ENCODE measurements around the gene C19orf85.

C19orf85 gene

DNA sequence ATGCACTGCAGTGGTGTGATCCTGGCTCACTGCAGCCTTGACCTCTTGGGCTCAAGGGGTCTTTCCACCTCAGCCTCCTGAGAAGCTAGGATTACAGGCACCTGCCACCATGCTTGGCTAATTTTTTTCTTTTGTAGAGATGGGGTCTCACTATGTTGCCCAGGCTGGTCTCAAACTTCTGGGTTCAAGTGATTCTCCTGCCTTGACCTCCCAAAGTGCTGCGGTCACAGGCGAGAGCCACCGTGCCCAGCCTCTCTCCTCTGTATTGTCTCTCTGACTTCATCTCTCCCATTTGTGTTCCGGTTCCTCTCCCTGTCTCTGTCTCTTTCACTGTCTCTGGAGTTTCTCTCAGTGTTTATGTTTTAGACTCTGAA lies 1.7 kb upstream of the C19orf85 start:
- TF ChIP-seq SPI1 (IDR thresholded peaks at IDR 0.05; ENCODE audit: borderline replicate concordance, low read depth) (no peak), POLR2AphosphoS5 (IDR thresholded peaks at IDR 0.05; ENCODE audit: low read depth) (no peak), GABPA (IDR thresholded peaks at IDR 0.05; ENCODE audit: low read depth) (no peak)
- TF ChIP-seq, protein P1, sequence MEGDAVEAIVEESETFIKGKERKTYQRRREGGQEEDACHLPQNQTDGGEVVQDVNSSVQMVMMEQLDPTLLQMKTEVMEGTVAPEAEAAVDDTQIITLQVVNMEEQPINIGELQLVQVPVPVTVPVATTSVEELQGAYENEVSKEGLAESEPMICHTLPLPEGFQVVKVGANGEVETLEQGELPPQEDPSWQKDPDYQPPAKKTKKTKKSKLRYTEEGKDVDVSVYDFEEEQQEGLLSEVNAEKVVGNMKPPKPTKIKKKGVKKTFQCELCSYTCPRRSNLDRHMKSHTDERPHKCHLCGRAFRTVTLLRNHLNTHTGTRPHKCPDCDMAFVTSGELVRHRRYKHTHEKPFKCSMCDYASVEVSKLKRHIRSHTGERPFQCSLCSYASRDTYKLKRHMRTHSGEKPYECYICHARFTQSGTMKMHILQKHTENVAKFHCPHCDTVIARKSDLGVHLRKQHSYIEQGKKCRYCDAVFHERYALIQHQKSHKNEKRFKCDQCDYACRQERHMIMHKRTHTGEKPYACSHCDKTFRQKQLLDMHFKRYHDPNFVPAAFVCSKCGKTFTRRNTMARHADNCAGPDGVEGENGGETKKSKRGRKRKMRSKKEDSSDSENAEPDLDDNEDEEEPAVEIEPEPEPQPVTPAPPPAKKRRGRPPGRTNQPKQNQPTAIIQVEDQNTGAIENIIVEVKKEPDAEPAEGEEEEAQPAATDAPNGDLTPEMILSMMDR (IDR thresholded peaks at IDR 0.05; ENCODE audit: insufficient read depth, low read length) = no peak
- Histone ChIP-seq H3K4me3 (replicated peaks; ENCODE audit: insufficient read depth, low read length) (no peak overlapping the region), H3K27ac (replicated peaks) (no peak overlapping the region), H3K27me3 (ENCODE audit: insufficient read depth, poor library complexity, severe bottlenecking) (no peaks in the 10 kb centered on the region)
- DNase-seq (ENCODE audit: low read depth in 1 of 2, low spot score in 1 of 2) = no peak

DNA sequence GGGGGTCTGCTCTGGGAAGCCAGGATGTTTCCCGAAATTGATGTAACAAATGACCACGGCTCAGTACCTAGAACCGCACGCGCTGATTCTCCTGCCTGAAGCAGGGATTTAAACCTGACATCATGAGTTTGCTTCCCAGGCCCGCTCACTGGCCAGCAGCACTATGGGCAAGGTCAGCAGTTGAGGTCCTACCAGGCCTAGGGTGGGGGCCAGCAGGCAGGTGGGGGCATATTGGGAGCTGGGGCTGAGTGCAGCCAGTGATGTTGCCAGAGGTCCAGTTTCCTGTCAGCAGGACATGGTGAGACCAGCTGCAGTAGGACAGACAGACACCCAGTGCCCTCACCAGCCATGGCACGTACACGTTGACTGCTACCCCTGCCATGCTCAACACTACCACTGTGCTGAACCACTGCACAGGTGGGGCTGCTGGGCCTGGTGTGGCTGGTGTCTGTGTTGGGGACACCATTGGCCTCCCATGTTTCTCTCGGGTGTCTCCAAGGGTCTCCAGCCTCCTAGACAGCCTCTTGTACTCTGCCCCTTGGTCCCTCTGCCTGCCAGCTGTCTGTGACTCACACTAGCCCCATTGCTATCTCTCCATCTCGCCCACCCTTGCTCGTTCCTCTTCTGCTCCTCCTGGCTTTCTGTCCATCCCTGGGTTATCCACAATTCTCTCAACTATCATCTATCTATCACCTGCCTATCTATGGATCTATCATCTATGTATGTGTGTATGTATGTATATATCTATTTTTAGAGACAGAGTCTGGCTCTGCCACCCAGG lies 1.1 kb upstream of the C19orf85 start:
- H3K4me3 ChIP-seq (replicated peaks; ENCODE audit: insufficient read depth, low read length) = no peak overlapping the region
- no peak for DNase-seq (ENCODE audit: low read depth in 1 of 2, low spot score in 1 of 2)
- H3K27me3 ChIP-seq (ENCODE audit: insufficient read depth, poor library complexity, severe bottlenecking) = no peaks in the 10 kb centered on the region
- no peak overlapping the region for H3K27ac ChIP-seq (replicated peaks)
- TF ChIP-seq, protein P1 (IDR thresholded peaks at IDR 0.05; ENCODE audit: insufficient read depth, low read length) = no peak
- no peak for TF ChIP-seq POLR2AphosphoS5 (IDR thresholded peaks at IDR 0.05; ENCODE audit: low read depth)
- TF ChIP-seq, protein P2, sequence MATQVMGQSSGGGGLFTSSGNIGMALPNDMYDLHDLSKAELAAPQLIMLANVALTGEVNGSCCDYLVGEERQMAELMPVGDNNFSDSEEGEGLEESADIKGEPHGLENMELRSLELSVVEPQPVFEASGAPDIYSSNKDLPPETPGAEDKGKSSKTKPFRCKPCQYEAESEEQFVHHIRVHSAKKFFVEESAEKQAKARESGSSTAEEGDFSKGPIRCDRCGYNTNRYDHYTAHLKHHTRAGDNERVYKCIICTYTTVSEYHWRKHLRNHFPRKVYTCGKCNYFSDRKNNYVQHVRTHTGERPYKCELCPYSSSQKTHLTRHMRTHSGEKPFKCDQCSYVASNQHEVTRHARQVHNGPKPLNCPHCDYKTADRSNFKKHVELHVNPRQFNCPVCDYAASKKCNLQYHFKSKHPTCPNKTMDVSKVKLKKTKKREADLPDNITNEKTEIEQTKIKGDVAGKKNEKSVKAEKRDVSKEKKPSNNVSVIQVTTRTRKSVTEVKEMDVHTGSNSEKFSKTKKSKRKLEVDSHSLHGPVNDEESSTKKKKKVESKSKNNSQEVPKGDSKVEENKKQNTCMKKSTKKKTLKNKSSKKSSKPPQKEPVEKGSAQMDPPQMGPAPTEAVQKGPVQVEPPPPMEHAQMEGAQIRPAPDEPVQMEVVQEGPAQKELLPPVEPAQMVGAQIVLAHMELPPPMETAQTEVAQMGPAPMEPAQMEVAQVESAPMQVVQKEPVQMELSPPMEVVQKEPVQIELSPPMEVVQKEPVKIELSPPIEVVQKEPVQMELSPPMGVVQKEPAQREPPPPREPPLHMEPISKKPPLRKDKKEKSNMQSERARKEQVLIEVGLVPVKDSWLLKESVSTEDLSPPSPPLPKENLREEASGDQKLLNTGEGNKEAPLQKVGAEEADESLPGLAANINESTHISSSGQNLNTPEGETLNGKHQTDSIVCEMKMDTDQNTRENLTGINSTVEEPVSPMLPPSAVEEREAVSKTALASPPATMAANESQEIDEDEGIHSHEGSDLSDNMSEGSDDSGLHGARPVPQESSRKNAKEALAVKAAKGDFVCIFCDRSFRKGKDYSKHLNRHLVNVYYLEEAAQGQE (IDR thresholded peaks at IDR 0.05; ENCODE audit: insufficient replicate concordance, low read depth) = no peak

DNA sequence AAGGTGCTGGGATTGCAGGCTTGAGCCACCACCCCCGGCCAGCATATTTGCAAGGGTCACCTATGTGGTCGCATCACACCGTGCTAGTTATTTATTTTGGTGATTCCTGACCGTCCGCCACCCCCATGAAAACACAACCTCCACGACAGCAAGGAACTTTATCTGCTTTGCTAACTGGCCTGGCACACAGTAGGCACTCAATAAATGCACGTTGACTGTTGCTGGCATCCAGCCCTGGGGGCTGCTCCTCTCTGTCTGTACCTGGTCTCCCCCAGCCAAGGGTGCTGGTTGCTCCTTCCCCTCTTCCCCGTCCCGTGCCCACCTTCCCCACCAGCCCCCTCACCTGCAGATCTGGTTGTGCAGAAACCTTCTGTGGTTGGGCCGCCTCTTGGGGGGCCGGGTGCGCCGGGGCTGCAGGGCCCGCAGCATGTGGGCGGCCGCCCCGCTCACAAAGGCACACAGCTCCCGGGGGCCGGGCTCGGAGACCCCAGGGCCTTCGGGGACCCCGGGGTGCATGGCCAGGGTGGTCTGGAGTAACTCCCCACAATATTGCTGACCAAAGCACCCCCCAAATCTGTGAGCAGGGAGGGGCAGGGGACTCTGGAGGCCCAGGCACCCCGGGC lies 401 bp downstream of the C19orf85 start:
- H3K4me3 ChIP-seq (replicated peaks; ENCODE audit: insufficient read depth, low read length) = no peak overlapping the region
- H3K27me3 ChIP-seq (ENCODE audit: insufficient read depth, poor library complexity, severe bottlenecking) = no peaks in the 10 kb centered on the region
- TF ChIP-seq POLR2AphosphoS5 (IDR thresholded peaks at IDR 0.05; ENCODE audit: low read depth) (no peak), GABPA (IDR thresholded peaks at IDR 0.05; ENCODE audit: low read depth) (no peak), SPI1 (IDR thresholded peaks at IDR 0.05; ENCODE audit: borderline replicate concordance, low read depth) (no peak)
- TF ChIP-seq, protein P2 (IDR thresholded peaks at IDR 0.05; ENCODE audit: insufficient replicate concordance, low read depth) = no peak
- TF ChIP-seq, protein P1 (IDR thresholded peaks at IDR 0.05; ENCODE audit: insufficient read depth, low read length) = no peak
- no peak for DNase-seq (ENCODE audit: low read depth in 1 of 2, low spot score in 1 of 2)
- H3K27ac ChIP-seq (replicated peaks) = no peak overlapping the region
